Activated naive CD4-positive, alpha-beta T cell treated with Interleukin-2 at 50 U/mL for 16 hours (primary cell): ENCODE measurements around the gene C6orf89.
A peak's percentile ranks its signal among the peaks of the same experiment; 100 is the strongest.

Experiments
- DNase-seq: peaks from one replicate; pipeline ENCODE4 v3.0.0-alpha.2; 2020

The C6orf89 gene

GRCh38 chr6:36953931-36954261 lies 68.1 kb downstream of the C6orf89 start:
- DNase-seq = no peak

GRCh38 chr6:36954262-36954931 lies 68.6 kb downstream of the C6orf89 start, which contains the start of gene PI16:
Gene PI16 (plus strand): TSS chr6:36954738. CDS start chr6:36954761, 23 bp downstream.
- DNase-seq = no peak

- no peak for DNase-seq
Observed at GRCh38 chr6:36955136-36955535, 69.4 kb downstream of the C6orf89 start.

GRCh38 chr6:36955671-36956445 lies 70.1 kb downstream of the C6orf89 start:
- DNase-seq = no peak

GRCh38 chr6:36956446-36956820 lies 70.7 kb downstream of the C6orf89 start:
- no peak for DNase-seq

- DNase-seq = no peak
Observed at GRCh38 chr6:36957773-36958271, 72.1 kb downstream of the C6orf89 start.

GRCh38 chr6:36958775-36959554 lies 73.2 kb downstream of the C6orf89 start:
- DNase-seq = no peak

- DNase-seq = no peak
Observed at GRCh38 chr6:36959555-36960250, 74.0 kb downstream of the C6orf89 start.

- no peak for DNase-seq
Observed at GRCh38 chr6:36961441-36962435, 76.0 kb downstream of the C6orf89 start.

- peak; percentile 85 for DNase-seq
Observed at GRCh38 chr6:36962874-36963273, 77.1 kb downstream of the C6orf89 start.

GRCh38 chr6:36963451-36964290 lies 77.9 kb downstream of the C6orf89 start:
- DNase-seq = no peak

- no peak for DNase-seq
Observed at GRCh38 chr6:36964349-36964748, 78.6 kb downstream of the C6orf89 start.

- no peak for DNase-seq
Observed at GRCh38 chr6:36964908-36965307, 79.2 kb downstream of the C6orf89 start.

- DNase-seq = no peak
Observed at GRCh38 chr6:36967301-36967700, 81.5 kb downstream of the C6orf89 start.

- DNase-seq = no peak
Observed at GRCh38 chr6:36967757-36968156, 82.0 kb downstream of the C6orf89 start.

- DNase-seq = no peak
Observed at GRCh38 chr6:36968266-36968977, 82.7 kb downstream of the C6orf89 start.

GRCh38 chr6:36969240-36969691 lies 83.5 kb downstream of the C6orf89 start:
- no peak for DNase-seq

GRCh38 chr6:36969988-36970891 lies 84.5 kb downstream of the C6orf89 start:
- DNase-seq = no peak
